ENCODE results near the gene HGFAC.

The HGFAC gene

DNA sequence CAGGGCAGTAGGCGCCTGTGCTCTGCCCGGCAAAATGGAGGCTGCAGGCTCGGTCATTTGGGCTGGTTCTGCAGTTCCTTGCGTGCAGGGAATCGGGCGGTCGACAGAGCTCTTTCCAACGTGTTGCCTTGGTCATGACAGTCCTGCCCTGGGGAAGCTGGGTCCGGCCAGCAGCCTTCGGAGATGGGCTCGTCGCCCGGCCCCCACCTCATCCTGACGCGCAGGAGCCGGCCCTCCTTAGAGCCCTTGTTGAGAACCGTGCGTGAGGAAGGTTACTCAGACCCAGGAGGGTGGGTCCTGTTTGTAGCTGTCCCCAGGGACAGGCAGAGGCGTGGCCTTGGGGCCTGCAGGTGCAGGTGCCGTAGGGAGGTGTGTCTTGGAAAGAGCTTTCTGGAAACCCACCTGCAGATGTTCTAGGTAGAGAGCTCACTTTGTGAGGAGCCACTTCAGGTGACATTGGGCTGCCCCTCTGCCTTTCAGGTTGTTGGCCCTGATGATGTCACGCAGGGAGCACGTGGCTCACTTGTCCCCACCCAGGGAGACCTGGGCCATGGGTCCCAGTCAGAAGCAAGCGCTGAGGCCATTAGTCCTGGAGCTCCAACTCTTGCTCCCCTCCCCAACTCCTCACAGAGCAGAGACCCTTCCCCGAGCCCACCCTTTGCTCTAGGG, 15.2 kb upstream of the HGFAC start:
- DNase-seq (ENCODE audit: low read depth in 2 of 2), result no peak

DNA sequence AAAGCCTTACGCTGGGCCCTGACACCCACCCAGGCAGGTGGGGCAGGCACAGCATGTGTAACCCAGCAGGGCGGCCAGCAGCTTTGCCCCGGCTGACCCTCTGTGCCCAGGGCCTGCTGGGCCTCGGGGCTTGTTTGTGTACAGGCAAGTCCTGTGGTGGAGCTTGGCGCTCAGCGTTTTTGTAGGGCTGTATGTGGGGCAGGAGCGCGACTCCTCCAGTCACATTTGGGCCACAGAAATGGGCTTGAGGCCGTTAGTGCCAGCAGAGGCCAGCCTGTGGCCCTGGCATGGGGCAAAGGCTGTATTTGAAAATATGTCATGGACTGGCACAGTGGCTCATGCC, 14.7 kb upstream of the HGFAC start:
- no peak for DNase-seq (ENCODE audit: low read depth in 2 of 2)

DNA sequence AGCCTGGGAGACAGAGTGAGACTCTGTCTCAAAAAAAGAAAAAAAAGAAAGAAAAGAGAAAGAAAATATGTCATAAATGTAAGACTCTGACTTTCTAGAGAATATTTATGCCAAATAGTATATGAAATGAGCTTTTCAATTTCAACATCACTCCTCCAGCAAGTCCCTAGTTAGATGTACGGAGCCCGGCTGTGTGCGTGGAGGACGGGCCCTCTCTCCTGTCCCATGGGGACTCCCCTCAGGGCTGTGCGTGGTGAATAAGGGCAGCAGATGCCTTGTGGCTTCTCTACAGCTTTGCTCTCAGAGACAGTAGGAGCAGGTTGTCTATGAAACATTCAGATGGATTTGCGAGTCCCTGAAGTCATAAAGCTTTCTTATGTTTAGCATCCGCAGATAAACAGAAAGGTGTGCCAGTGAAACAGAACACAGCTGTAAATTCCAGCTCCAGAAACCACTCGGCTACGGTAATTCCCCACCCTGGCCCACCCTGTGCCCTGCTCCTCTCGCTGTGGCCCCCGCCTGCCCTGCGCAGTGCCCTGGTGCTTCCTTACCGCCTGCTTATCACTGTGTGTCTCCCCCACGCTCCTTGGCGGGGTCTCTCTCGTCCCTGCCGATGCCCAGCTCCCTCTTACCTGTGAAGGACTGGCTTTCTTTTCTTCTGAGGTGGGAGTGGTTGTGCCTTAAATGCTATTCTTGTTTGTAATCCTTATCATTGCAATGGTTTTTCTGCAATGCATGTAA, 13.9 kb upstream of the HGFAC start:
- DNase-seq (ENCODE audit: low read depth in 2 of 2), result no peak

DNA sequence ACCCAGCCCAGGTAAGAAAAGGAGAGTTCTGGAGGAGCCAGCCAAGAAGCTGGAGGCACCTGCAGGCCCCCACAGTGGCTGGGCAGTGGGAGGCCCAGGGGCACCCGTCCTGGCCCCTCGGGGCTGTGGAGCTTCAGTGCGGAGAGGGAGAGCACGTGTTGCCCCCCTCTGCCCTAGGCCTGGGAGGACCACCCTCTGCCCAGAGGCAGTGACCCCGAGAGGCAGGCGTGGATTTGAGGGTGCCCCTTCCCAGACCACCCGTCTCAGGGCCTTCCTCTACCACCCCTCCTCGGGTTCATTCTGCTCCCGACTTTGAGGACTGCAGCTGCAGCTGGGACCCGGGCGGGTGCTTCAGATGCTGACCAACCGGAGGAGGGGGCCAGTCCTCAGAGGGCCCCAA, 12.1 kb upstream of the HGFAC start:
- no peak for DNase-seq (ENCODE audit: low read depth in 2 of 2)

DNA sequence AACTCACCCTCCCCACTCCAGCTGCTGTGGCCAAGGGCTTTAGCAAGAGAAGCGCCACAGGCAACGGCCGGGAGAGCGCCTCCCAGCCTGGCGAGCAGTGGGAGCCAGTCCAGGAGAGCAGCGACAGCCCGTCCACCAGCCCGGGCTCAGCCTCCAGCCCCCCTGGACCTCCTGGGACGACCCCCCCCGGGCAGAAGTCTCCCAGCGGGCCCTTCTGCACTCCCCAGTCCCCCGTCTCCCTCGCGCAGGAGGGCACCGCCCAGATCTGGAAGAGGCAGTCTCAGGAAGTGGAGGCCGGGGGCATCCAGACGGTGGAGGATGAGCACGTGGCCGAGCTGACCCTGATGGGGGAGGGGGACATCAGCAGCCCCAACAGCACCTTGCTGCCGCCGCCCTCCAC, 11.2 kb upstream of the HGFAC start:
- DNase-seq (ENCODE audit: low read depth in 2 of 2), result no peak

DNA sequence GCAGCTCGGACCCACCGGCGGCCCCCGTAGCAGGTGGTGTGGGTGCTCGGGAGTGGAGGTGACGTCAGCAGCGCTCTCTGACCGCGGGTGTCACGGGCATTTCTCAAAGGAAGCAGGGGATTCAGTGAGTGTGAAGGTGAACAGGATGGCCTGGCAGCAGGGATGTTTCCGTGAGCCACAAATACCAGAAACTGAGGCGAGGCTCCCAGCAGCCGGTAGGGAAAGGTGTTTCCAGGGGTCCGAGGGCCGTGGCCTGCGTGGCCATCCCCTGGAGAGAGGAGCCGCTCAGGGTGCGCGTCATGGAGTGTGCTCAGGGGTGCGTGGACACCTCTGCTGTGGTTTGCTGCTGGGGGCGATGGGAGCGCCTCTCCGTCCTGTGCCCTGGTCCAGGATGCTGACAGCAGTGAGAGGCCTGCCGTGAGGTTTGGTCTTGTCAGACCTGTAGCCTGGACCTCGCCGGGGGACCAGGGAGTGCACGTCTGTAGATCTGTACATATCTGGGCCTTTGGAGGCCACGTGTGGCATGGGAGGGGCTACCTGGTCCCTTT, 10.2 kb upstream of the HGFAC start:
- no peak for DNase-seq (ENCODE audit: low read depth in 2 of 2)

DNA sequence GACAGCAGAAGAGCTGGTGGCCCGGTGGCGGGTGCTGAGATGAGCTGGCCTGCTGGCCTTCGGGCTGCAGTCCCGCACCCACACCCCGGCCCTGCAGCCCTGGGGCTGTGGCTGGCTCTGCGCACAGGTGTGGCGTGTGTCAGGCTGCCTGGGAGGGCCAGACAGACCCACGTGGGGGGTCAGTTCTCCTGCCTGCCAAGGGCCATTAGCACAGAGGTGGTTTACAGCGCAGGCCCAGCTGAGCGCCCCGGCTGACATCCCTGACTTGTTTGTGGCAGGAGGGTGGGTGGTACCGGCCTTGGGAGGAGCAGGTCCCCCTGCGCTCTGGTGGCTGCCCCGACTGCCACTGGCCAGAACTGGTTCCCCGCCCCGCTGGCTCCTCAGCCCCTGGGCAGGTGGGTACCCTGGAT, 9.4 kb upstream of the HGFAC start:
- no peak for DNase-seq (ENCODE audit: low read depth in 2 of 2)

DNA sequence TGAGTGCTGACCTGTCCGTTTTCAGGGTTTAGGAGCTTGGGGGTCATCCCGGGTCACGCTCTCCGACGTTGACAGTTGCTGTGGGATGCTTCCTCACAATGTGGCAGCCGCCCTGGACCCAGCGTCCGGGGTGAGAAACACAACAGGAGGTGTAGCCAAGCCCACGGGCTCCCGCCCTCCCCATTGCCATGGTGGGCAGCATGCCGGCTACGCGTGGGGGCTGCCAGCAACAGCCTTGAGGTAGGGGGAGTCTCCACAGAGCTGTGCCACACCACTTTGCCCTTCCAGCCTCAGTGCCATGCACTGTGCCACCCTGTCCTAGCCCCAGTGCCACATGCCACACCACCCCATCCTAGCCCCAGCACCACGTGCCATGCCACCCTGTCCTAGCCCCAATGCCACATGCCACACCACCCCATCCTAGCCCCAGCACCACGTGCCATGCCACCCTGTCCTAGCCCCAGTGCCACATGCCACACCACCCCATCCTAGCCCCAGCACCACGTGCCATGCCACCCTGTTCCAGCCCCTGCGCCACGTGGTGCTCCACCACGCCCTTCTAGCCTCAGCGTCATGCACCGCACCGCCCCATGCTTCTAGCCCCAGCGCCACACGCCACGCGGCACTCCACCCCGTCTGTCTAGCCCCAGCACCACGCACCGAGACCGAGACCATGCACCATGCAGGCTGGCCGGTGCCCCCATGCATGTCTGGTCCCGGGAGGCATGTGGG, 8.5 kb upstream of the HGFAC start:
- no peak for DNase-seq (ENCODE audit: low read depth in 2 of 2)

DNA sequence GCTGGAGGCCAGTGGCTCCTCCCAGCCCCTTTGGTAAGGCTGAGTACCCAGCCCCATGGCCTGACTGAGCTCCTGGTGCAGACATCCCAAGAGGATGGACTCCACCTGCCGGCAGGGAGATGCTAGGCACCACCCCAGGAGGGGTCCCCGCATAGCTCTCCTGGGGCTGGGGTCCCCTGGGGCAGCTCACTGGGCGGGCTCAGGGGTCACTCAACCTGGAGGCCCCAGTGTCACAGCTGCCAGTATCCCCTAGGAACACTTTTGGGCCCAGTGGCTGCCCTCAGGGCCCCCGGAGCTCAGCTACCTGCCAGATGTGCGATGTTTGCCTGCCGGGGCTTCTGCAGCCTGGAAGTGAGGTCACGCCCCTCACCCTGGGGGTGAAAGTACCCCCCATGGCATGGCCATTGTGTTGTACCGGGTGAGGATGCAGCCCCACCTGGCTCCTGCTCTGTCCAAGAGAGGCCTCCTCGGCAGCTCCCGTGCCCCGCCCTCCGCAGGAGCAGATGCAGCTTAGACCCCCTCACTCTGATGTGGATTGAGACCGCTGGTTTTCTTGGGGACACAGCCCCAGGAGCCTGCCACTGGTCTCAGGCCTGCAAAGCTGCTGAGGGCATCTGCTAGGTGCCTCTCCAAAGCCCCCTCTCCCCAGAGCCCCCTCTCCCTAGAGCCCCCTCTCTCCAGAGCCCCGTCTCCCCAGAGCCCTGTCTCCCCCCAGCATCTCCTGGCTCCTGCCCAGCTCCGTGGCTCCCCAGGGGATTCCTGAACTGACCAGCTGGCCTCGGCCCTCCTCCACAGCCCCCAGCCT, 6.7 kb upstream of the HGFAC start:
- DNase-seq (ENCODE audit: low read depth in 2 of 2), result no peak

DNA sequence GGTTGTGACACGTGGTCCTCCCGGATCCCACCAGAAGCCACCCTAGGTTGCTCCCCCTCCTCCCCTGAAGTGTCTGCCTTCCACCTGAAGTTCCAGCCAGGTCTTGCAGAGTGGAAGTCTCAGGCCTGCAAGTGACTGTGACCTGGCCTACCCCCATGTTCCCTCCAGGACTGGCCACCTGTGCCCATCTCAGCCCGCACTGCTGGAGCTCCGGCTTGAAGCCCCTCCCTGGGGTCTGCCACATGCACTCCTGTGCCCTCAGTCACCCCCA, 6.1 kb upstream of the HGFAC start:
- DNase-seq (ENCODE audit: low read depth in 2 of 2), result no peak

DNA sequence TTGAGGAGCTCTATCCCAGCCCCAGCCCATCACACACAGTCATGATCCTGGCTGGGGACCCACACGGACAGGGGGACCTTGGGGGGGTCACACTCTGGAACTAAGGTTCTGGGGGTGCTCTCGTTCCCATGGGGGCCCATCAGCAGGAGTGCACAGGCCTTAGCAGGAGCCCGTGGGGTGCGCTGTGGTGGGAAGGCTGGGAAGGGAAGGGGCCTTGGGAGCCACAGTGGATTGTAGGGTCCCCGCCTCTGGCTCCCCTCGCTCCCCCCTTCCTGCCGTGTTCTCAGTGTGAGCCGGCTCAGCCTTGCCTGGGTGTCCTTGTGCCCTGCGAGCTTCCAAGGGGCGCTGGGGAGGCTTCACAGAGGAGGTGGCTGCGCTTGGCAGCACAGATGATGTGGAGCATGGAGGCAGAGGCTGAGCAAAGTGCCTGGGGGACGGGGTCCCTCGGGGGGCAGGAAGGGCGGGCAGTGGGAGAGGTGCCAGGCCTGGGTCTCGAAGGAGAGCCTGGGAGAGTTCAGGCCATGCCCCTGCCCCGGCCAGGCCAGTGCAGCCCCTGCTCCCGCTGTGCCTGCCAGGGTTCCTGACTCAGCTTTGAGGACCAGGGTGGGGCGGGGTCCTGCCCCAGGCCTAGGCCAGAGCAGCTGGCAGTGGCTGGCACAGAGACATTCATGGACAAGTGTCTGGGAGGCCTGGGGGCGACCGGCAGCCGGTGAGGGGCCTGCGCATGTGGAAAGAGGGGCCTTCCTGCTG, 5.5 kb upstream of the HGFAC start:
- no peak for DNase-seq (ENCODE audit: low read depth in 2 of 2)

DNA sequence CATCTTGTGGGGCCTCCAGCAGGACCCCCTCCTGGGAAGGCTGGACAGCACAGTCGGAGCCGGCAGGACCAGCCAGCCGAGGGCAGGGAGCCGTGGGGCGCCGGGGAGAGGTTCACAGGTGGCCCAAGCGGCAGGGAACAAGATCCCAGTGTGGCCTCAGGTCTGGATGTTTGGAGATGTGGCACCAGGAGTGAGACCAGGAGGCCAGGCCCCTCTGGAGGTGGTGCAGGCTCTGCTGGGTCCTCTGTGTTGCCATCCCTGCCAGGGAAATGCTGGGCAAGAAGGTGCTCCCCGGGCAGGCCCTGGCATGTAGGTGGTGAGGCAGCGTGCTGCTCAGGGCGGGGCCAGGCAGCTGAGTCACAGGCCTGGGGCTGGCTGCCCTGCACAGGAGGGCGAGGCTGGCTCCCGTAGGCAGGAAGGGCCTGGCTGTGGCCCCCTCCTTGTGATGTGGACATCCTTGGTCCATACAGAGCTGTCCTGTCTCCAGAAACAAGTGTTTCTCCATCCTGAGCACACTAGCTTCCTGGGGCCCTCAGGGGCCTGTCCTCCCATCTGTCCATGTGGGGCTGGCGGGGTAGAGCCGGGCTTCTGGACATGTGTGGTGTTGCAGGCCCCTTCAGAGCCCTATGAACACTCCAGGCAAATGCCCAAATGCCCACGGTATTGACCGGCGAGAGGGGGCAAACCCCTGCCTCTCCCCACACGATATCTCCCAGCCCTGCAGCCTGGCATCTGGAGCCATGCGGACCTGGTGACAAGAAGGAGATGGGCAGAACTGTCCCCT, 4.8 kb upstream of the HGFAC start:
- no peak for DNase-seq (ENCODE audit: low read depth in 2 of 2)

DNA sequence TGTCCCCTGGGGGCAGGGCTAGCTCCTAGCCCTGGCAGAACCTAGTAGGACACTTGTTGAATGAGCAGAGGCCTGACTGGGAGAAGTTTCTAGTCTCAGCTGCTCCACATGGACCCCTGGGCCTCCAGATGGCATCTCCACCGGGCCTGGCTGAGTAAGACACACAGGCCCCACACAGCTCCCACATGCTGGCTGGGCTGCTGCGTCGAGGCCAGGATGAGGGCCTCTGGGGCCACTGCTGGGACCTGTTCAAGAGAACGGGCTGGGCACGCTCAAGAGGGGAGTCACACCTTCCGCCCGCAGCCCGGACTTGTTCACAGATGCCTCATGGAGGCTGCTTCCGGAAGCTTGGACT, 4.2 kb upstream of the HGFAC start:
- DNase-seq (ENCODE audit: low read depth in 2 of 2), result no peak

DNA sequence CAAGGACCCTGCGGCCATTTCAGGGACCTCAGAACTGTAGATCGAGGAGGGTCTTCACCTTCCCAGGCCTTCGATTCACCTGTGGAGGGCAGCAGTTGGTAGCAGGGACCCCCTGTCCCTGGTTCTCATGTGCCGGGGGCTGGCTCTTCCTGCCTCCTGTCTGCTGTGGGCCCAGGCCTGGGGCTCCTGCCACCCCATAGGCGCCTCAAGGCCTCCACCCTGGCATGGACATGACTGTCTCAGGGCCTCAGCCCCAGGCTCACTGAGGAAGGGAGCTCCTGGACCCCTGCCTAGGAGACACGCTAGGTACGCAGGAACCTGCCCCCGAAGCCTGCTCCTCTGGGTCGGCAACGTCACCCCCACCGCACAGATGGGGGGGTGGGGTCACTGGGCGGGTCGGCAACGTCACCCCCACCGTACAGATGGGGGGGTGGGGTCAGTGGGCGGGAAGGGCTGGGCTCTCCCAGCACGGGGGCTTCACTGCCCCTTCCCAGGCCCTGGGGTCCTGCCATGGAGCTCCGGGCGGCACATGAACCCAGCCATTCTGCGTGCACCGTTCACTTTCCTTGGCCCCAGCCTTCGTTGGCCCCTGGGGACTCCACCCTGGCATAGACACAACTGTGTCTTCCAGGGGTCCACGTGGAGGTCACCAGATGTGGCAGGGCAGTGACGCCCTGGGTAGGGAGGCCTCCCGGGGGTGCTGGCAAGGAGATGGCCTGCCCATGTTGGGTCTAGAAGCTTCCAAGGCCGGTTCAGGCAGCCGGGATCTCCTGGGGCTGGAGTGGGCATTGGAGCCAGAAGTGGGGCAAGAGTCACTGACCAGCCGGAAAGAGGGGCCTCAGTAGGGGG, 3.5 kb upstream of the HGFAC start:
- no peak for DNase-seq (ENCODE audit: low read depth in 2 of 2)

DNA sequence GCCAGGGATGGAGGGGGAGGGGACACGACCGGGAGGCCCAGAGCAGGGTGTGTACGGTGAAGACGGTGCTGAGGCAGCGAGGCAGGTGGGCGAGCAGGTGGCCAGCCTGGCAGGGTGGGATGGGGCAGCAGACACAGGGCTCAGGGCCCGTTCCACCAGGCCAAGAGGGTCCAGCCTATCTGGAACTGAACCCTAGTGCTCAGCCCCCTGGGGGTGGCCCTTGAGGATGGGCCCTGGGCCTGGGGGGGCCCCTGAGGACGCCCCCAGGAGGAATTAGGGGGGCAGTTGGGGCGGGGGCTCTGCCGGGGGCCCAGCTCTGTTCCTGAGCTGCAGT, 3.0 kb upstream of the HGFAC start:
- no peak for DNase-seq (ENCODE audit: low read depth in 2 of 2)

DNA sequence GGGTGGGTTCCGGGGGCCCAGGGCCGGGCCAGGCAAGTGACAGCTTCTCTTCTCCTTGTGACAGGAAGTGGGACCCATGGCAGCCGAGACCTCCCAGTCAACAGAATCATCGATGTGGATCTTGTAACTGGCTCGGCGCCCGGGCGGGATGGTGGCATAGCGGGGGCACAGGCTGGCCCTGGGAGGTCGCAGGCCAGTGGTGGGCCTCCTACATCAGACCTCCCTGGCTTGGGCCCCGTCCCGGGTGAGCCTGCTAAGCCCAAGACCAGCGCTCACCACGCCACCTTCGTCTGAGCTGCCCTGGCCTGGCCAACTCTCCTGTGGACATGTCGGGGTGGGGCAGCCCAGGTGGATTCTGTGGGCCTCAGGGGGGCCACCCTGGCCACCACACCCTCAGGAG, 2.4 kb upstream of the HGFAC start:
- no peak for DNase-seq (ENCODE audit: low read depth in 2 of 2)

DNA sequence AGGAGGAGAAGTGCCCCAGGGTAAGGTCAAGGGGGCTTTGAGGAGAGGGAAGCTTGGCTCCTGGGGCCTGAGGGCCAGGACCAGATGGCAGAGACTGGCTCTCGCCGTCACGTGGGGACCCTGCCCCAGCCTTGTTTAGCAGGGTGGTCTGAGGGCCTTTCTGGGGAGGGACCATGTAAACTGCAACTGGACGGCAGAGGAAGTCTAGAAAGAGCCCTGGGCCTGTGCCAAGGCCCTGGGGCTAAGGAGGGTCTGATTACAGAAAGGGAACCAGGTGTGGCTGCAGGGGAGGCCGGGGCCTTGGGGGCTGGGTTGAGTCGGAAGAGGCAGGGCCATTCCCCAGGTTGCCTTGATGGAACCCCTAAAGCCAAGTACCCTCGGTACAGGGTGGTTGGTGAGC, 1.8 kb upstream of the HGFAC start:
- DNase-seq (ENCODE audit: low read depth in 2 of 2), result no peak

DNA sequence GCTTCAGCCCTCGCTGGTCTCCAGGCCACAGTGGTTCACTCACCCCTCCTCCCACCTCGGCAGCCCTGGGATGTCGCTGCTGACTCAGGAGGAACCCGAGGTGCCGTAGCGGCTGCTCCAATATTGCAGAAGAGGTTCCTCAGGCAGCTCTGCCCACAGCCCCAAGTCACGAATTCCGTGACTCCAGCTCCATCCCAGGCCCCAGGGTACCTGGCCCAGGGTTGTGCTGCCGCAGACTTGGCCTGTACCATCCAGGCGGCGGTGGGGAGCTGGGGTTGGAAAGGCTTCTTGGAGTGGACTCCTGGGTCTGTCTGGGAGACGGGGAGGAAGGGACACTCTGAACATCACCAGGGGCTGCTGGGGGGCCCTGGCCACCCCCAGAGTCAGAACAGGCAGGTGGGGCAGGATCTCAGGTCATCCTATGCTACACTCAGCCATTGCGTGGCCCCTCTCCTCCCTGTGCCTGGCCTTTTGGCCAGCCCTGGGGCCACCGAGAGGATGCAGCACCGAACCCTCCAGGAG, 728 bp upstream of the HGFAC start:
- no peak for DNase-seq (ENCODE audit: low read depth in 2 of 2)

DNA sequence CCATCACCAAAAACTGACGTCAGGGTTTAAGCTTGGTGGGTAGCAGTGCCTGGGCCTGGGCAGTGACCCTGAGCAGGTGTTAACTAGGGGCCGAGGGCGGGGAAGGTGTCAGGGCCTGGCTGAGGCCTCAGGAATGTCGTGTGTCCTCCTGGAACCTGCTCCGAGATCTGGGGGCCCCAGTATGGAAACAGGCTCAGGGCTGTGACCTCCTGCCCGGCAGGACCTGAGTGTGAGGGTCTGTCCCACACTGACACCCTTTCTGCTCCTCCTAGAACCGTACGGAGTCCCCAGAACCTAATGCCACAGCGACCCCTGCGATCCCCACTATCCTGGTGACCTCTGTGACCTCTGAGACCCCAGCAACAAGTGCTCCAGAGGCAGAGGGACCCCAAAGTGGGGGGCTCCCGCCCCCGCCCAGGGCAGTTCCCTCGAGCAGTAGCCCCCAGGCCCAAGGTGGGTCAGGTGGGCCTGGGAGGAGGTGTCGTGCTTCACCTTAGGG, 741 bp downstream of the HGFAC start:
- DNase-seq (ENCODE audit: low read depth in 2 of 2), result no peak

Measured in stimulated activated CD4-positive, alpha-beta T cell treated with anti-CD3 and anti-CD28 coated beads, Interleukin-15, amount 100 ng/mL, for 48 hours (primary cell).